ENCODE data around the gene EPHB2.

EPHB2 gene

DNA sequence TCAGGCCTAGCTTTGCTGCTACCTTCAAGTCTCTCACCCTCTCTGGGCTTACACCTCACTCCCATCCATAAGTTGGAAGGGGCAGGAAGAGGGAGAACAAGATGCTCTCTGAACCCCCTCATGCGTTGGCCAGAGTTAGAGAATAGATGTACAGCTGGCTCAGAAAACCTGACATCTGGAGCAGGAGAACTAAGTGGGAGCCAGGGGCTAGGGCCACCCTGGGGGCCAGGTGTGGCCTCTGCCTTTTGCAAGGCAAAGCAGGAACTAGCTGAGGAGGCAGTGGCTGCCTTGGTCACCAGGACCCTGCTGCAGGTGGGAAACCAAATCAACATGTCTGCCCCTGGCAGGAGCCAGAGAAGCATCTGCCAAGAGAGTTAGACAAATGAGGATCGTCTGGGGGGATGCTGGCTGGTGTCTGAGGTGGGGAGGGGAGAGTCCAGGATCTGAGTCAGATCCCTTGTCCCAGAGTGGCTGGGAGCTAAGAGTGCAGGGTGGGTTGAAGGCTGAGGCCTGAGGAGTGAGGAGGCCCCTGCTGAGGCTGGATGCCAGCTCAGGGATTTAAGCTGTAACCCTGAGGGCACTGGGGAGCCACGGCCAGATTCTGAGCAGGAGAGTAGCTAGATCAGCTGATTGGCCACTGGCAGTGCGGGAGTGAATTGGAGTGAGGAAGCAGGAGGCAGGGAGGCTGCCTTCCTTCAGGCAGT lies 115.0 kb downstream of the EPHB2 start:
- TF ChIP-seq Cebpa-rat (IDR thresholded peaks at IDR 0.05), result no peak
- Histone ChIP-seq H3K36me3 (no peaks in the 10 kb centered on the region), H3K9me3 (replicated peaks in 1 of 11) (no peaks in the 10 kb centered on the region), H3K9ac (no peak overlapping the region), H3K27ac (no peak overlapping the region), H3K4me1 (peaks cover 0 to 10% (median 0%) of the 10 kb centered on the region in 10 experiments; a peak in 5 of 20 replicates), H4K20me1 (peaks cover 0 to 10% (median 0%) of the 10 kb centered on the region in 11 experiments; a peak in 2 of 22 replicates), H3K4me3 (no peak overlapping the region), H3K4me2 (no peak overlapping the region), H3K27me3 (no peaks in the 10 kb centered on the region)

GRCh38 chr1:22826604-22827580 lies 116.3 kb downstream of the EPHB2 start:
- no peaks in the 10 kb centered on the region for H3K27me3 ChIP-seq
- H4K20me1 ChIP-seq, result peaks cover 0 to 10% (median 0%) of the 10 kb centered on the region in 11 experiments; a peak in 2 of 22 replicates
- H3K36me3 ChIP-seq, result no peaks in the 10 kb centered on the region
- H3K4me3 ChIP-seq, result no peak overlapping the region
- no peak overlapping the region for H3K4me2 ChIP-seq
- H3K4me1 ChIP-seq, result peaks cover 0 to 13% (median 4%) of the 10 kb centered on the region in 10 experiments; a peak in 10 of 20 replicates
- H3K27ac ChIP-seq, result no peak overlapping the region
- no peaks in the 10 kb centered on the region for H3K9me3 ChIP-seq (replicated peaks in 1 of 11)
- H3K9ac ChIP-seq, result no peak overlapping the region
- no peak for TF ChIP-seq Cebpa-rat (IDR thresholded peaks at IDR 0.05)

GRCh38 chr1:22827666-22828483 lies 117.2 kb downstream of the EPHB2 start:
- H3K4me2 ChIP-seq, result no peak overlapping the region
- TF ChIP-seq Cebpa-rat (IDR thresholded peaks at IDR 0.05), result no peak
- H3K27ac ChIP-seq, result no peak overlapping the region
- no peaks in the 10 kb centered on the region for H3K27me3 ChIP-seq
- H3K9ac ChIP-seq, result no peak overlapping the region
- H3K36me3 ChIP-seq, result no peaks in the 10 kb centered on the region
- peaks cover 0 to 21% (median 7%) of the 10 kb centered on the region in 10 experiments; a peak in 10 of 20 replicates for H3K4me1 ChIP-seq
- no peak overlapping the region for H3K4me3 ChIP-seq
- H3K9me3 ChIP-seq (replicated peaks in 1 of 11), result no peaks in the 10 kb centered on the region
- H4K20me1 ChIP-seq, result peaks cover 0 to 10% (median 0%) of the 10 kb centered on the region in 11 experiments; a peak in 2 of 22 replicates

GRCh38 chr1:22828484-22829308 lies 118.1 kb downstream of the EPHB2 start:
- Histone ChIP-seq H3K9ac (no peak overlapping the region), H3K4me2 (no peak overlapping the region), H3K27me3 (no peaks in the 10 kb centered on the region), H3K36me3 (no peaks in the 10 kb centered on the region), H3K4me3 (no peak overlapping the region), H4K20me1 (peaks cover 0 to 10% (median 0%) of the 10 kb centered on the region in 11 experiments; a peak in 2 of 22 replicates), H3K9me3 (replicated peaks in 1 of 11) (no peaks in the 10 kb centered on the region), H3K4me1 (peaks cover 0 to 21% (median 7%) of the 10 kb centered on the region in 10 experiments; a peak in 10 of 20 replicates), H3K27ac (no peak overlapping the region)
- no peak for TF ChIP-seq Cebpa-rat (IDR thresholded peaks at IDR 0.05)

- no peaks in the 10 kb centered on the region for H3K36me3 ChIP-seq
- H4K20me1 ChIP-seq, result peaks cover 0 to 10% (median 0%) of the 10 kb centered on the region in 11 experiments; a peak in 2 of 22 replicates
- no peak overlapping the region for H3K27ac ChIP-seq
- no peak for TF ChIP-seq Cebpa-rat (IDR thresholded peaks at IDR 0.05)
- H3K4me1 ChIP-seq, result peaks cover 0 to 21% (median 7%) of the 10 kb centered on the region in 10 experiments; a peak in 10 of 20 replicates
- no peak overlapping the region for H3K4me3 ChIP-seq
- no peaks in the 10 kb centered on the region for H3K27me3 ChIP-seq
- H3K4me2 ChIP-seq, result no peak overlapping the region
- H3K9ac ChIP-seq, result no peak overlapping the region
- no peaks in the 10 kb centered on the region for H3K9me3 ChIP-seq (replicated peaks in 1 of 11)
Measured at GRCh38 chr1:22829309-22829989, 118.8 kb downstream of the EPHB2 start.

GRCh38 chr1:22830041-22830566 lies 119.5 kb downstream of the EPHB2 start:
- Histone ChIP-seq H3K27me3 (no peaks in the 10 kb centered on the region), H3K9ac (no peak overlapping the region), H3K27ac (no peak overlapping the region), H3K4me3 (no peak overlapping the region), H3K4me2 (no peak overlapping the region), H3K36me3 (no peaks in the 10 kb centered on the region), H3K9me3 (replicated peaks in 1 of 11) (no peaks in the 10 kb centered on the region), H4K20me1 (peaks cover 0 to 10% (median 0%) of the 10 kb centered on the region in 11 experiments; a peak in 2 of 22 replicates), H3K4me1 (peaks cover 0 to 21% (median 7%) of the 10 kb centered on the region in 10 experiments; a peak in 10 of 20 replicates)
- TF ChIP-seq Cebpa-rat (IDR thresholded peaks at IDR 0.05), result no peak

- Histone ChIP-seq H3K4me2 (peak overlapping the region in 3 of 11 experiments; percentile 3 to 48 (median 7); a peak in 2 of 22 replicates), H3K27me3 (no peaks in the 10 kb centered on the region), H4K20me1 (peaks cover 0 to 2% (median 0%) of the 10 kb centered on the region in 11 experiments; a peak in 1 of 22 replicates), H3K27ac (no peak overlapping the region), H3K4me1 (peaks cover 0 to 21% (median 7%) of the 10 kb centered on the region in 10 experiments; a peak in 10 of 20 replicates), H3K9ac (no peak overlapping the region), H3K36me3 (no peaks in the 10 kb centered on the region), H3K4me3 (no peak overlapping the region), H3K9me3 (replicated peaks in 1 of 11) (no peaks in the 10 kb centered on the region)
- TF ChIP-seq Cebpa-rat (IDR thresholded peaks at IDR 0.05), result no peak
Measured at GRCh38 chr1:22830757-22831340, 120.2 kb downstream of the EPHB2 start.
